Mucosa of descending colon (tissue), 3 donors: ENCODE data around the gene HFM1. TPM values are rescaled to one million over a fixed set of nuclear protein-coding genes. Genes with fewer than 3 reads are reported as not detected.

Experiments
- ATAC-seq: fragments of 200-7000 bp; cut with Tn5 transposase; one replicate; pipeline ENCODE4 v1.9.1; 2020; ENCODE audit warnings: mild to moderate bottlenecking, moderate library complexity
- DNase-seq, 3 donors: peaks; one replicate each; pipeline ENCODE4 v3.0.0-alpha.2; 2020
- H3K36me3 ChIP-seq: fragments of 200-600 bp; one replicate; pipeline ENCODE4 v1.8.0; 2021; ENCODE audit warnings: low read depth, mild to moderate bottlenecking
- H3K4me1 ChIP-seq: fragments of 200-600 bp; one replicate; pipeline ENCODE4 v1.8.0; 2021; ENCODE audit warnings: low read depth, mild to moderate bottlenecking
- H3K4me3 ChIP-seq: fragments of 200-600 bp; one replicate; pipeline ENCODE4 v1.8.0; 2021; ENCODE audit warnings: mild to moderate bottlenecking
- H3K9me3 ChIP-seq: fragments of 200-600 bp; one replicate; pipeline ENCODE4 v1.8.0; 2021; ENCODE audit warnings: mild to moderate bottlenecking
- CTCF ChIP-seq: fragments of 200-600 bp; IDR thresholded peaks from one replicate; pipeline ENCODE4 v1.8.0; 2022; ENCODE audit warnings: antibody characterized with exemption, mild to moderate bottlenecking
- intact Hi-C, 2 donors: fragments of 100-400 bp; cut with DNase I in 1 of 2; cut with micrococcal nuclease in 1 of 2; formaldehyde crosslinking; loops; one replicate each; pipeline versions ENCODE4 v1.11.0 to v1.11.1; 2022; cut with DNase I, micrococcal nuclease
- total RNA-seq, 3 donors: library from RNA; stranded (reverse); fragmentation: NEBNext Ultra II Directional in 2 of 3; extraction: Animal tissue kit (Norgen Biotek cat#: 25700) in 2 of 3; gene quantifications; one replicate each; pipeline versions ENCODE4 v1.2.1 to v1.2.4, GENCODE V29; 2021 to 2023
- donor health status: DM: no; HTN: no; CAD: no; lungs with moderate emphysema.
- donor health status: DM: no; HTN: no; CAD: no.
- donor health status: DM: no; HTN: yes; CAD: no.

Gene HFM1
- total RNA-seq, 3 donors from 2014 or later = 0.12 to 1.2 (median 0.22) TPM

- no peak for TF ChIP-seq CTCF
- ATAC-seq (no peak), DNase-seq (no peak)
- no peaks in the 10 kb centered on the region for H3K36me3 ChIP-seq
- intact Hi-C loops = loop anchor here (5.0 to 10.0 kb wide), 3 partner anchors 121 to 644 kb away; partner anchors contain the start of genes CDC7 (in 1 of the 2) and HFM1 (in 1 of the 2)
- H3K9me3 ChIP-seq = no peaks in the 10 kb centered on the region
- H3K4me3 ChIP-seq = no peak overlapping the region
- no peaks in the 10 kb centered on the region for H3K4me1 ChIP-seq
Measured at GRCh38 chr1:91283421-91283726, 121.3 kb downstream of the HFM1 start.

- no peak overlapping the region for H3K4me3 ChIP-seq
- H3K4me1 ChIP-seq = no peaks in the 10 kb centered on the region
- DNase-seq (peak in 1 of 3 donors; percentile 76), ATAC-seq (peak; percentile 68)
- H3K9me3 ChIP-seq = no peaks in the 10 kb centered on the region
- intact Hi-C loops = loop anchor here (5.0 to 10.0 kb wide), 3 partner anchors 122 to 644 kb away; partner anchors contain the start of genes CDC7 (in 1 of the 2) and HFM1 (in 1 of the 2)
- TF ChIP-seq CTCF = peak; percentile 14
- H3K36me3 ChIP-seq = no peaks in the 10 kb centered on the region
Measured at GRCh38 chr1:91282695-91283420, 121.8 kb downstream of the HFM1 start.

- intact Hi-C loops = loop anchor here (5.0 to 10.0 kb wide), 3 partner anchors 123 to 646 kb away; partner anchors contain the start of genes CDC7 (in 1 of the 2) and HFM1 (in 1 of the 2)
- DNase-seq (no peak), ATAC-seq (no peak)
- no peaks in the 10 kb centered on the region for H3K4me1 ChIP-seq
- H3K4me3 ChIP-seq = no peak overlapping the region
- H3K36me3 ChIP-seq = no peaks in the 10 kb centered on the region
- H3K9me3 ChIP-seq = no peaks in the 10 kb centered on the region
- TF ChIP-seq CTCF = no peak
Measured at GRCh38 chr1:91281782-91282181, 122.9 kb downstream of the HFM1 start.

GRCh38 chr1:91278754-91279153, 125.9 kb downstream of the HFM1 start:
- H3K4me3 ChIP-seq = no peak overlapping the region
- no peak for TF ChIP-seq CTCF
- H3K36me3 ChIP-seq = no peaks in the 10 kb centered on the region
- no peak for ATAC-seq
- intact Hi-C loops = loop anchor here in 1 of 2 donors (10.0 kb wide), 1 partner anchor 104 kb away; no protein-coding TSS in a partner anchor
- no peaks in the 10 kb centered on the region for H3K4me1 ChIP-seq
- H3K9me3 ChIP-seq = no peaks in the 10 kb centered on the region
- no peak for DNase-seq

- DNase-seq = no peak
- H3K9me3 ChIP-seq = no peaks in the 10 kb centered on the region
- no peak overlapping the region for H3K4me3 ChIP-seq
- TF ChIP-seq CTCF = no peak
- no peak for ATAC-seq
- intact Hi-C loops = loop anchor here in 1 of 2 donors (10.0 kb wide), 1 partner anchor 99 kb away; no protein-coding TSS in a partner anchor
- no peaks in the 10 kb centered on the region for H3K4me1 ChIP-seq
- H3K36me3 ChIP-seq = no peaks in the 10 kb centered on the region
Measured at GRCh38 chr1:91273875-91274274, 130.8 kb downstream of the HFM1 start.
